ENCODE data around the gene L1CAM. TPM values are rescaled to one million over a fixed set of nuclear protein-coding genes. Genes with fewer than 3 reads are reported as not detected.
A peak's percentile ranks its signal among the peaks of the same experiment; 100 is the strongest.

Gene L1CAM
- total RNA-seq, 2 experiments from 2014 or later: 0.47 to 0.57 TPM

GRCh38 chrX:153854702-153855101, 31.3 kb downstream of the L1CAM start:
- ChIA-PET CTCF (no interaction called here), POLR2A (no interaction called here)
- Mint-ChIP-seq H3K4me3 (no peak overlapping the region), H3K4me1 (peaks cover 6% of the 10 kb centered on the region), H3K27me3 (no peaks in the 10 kb centered on the region), H3K36me3 (ENCODE audit: low read depth) (no peaks in the 10 kb centered on the region), H3K27ac (no peak overlapping the region), H3K9me3 (ENCODE audit: low read depth) (no peaks in the 10 kb centered on the region)
- intact Hi-C loops (cut with DNase I, micrococcal nuclease): no loop called here
- no peak for DNase-seq
- no peak for ATAC-seq

- CTCF ChIA-PET: no interaction called here
- Mint-ChIP-seq H3K36me3 (ENCODE audit: low read depth) (no peaks in the 10 kb centered on the region), H3K9me3 (ENCODE audit: low read depth) (no peaks in the 10 kb centered on the region), H3K27ac (no peak overlapping the region), H3K4me1 (peaks cover 6% of the 10 kb centered on the region), H3K27me3 (no peaks in the 10 kb centered on the region), H3K4me3 (no peak overlapping the region)
- intact Hi-C loops (cut with DNase I, micrococcal nuclease): no loop called here
- POLR2A ChIA-PET: no interaction called here
- ATAC-seq (no peak), DNase-seq (no peak)
Measured at GRCh38 chrX:153853902-153854267, 32.1 kb downstream of the L1CAM start.

GRCh38 chrX:153853180-153853901, 32.6 kb downstream of the L1CAM start:
- Mint-ChIP-seq H3K27me3 (no peaks in the 10 kb centered on the region), H3K4me3 (no peak overlapping the region), H3K4me1 (peaks cover 6% of the 10 kb centered on the region), H3K9me3 (ENCODE audit: low read depth) (no peaks in the 10 kb centered on the region), H3K36me3 (ENCODE audit: low read depth) (no peaks in the 10 kb centered on the region), H3K27ac (no peak overlapping the region)
- intact Hi-C loops (cut with DNase I, micrococcal nuclease): no loop called here
- no peak for DNase-seq
- ChIA-PET CTCF (interaction anchor here (0.6 kb wide), 1 partner anchor 244 kb away, joined by 3 read pairs; no protein-coding TSS in a partner anchor), POLR2A (no interaction called here)
- ATAC-seq: no peak

GRCh38 chrX:153851981-153852380, 34.0 kb downstream of the L1CAM start:
- no peaks in the 10 kb centered on the region for H3K27me3 Mint-ChIP-seq
- H3K9me3 Mint-ChIP-seq (ENCODE audit: low read depth): no peaks in the 10 kb centered on the region
- ChIA-PET CTCF (interaction anchor here (1.0 kb wide), 1 partner anchor 17 kb away, joined by 3 read pairs; no protein-coding TSS in a partner anchor), POLR2A (no interaction called here)
- no peak overlapping the region for H3K4me3 Mint-ChIP-seq
- no peak for ATAC-seq
- intact Hi-C loops (cut with DNase I, micrococcal nuclease): no loop called here
- H3K4me1 Mint-ChIP-seq: no peaks in the 10 kb centered on the region
- no peaks in the 10 kb centered on the region for H3K36me3 Mint-ChIP-seq (ENCODE audit: low read depth)
- H3K27ac Mint-ChIP-seq: no peak overlapping the region
- no peak for DNase-seq

GRCh38 chrX:153848325-153848724, 37.6 kb downstream of the L1CAM start:
- Mint-ChIP-seq H3K27ac (no peak overlapping the region), H3K27me3 (no peaks in the 10 kb centered on the region), H3K9me3 (ENCODE audit: low read depth) (no peaks in the 10 kb centered on the region), H3K36me3 (ENCODE audit: low read depth) (no peaks in the 10 kb centered on the region), H3K4me1 (no peaks in the 10 kb centered on the region), H3K4me3 (no peak overlapping the region)
- DNase-seq (no peak), ATAC-seq (no peak)
- ChIA-PET CTCF (interaction anchor here (0.8 kb wide), 1 partner anchor 67 kb away, joined by 3 read pairs; the partner anchor contains the start of gene SRPK3), POLR2A (no interaction called here)
- intact Hi-C loops (cut with DNase I, micrococcal nuclease): no loop called here

- H3K36me3 Mint-ChIP-seq (ENCODE audit: low read depth): no peaks in the 10 kb centered on the region
- intact Hi-C loops (cut with DNase I, micrococcal nuclease): no loop called here
Measured at GRCh38 chrX:153845842-153846241, 40.1 kb downstream of the L1CAM start.

GRCh38 chrX:153845195-153845594, 40.8 kb downstream of the L1CAM start:
- ATAC-seq: no peak
- Mint-ChIP-seq H3K27me3 (no peaks in the 10 kb centered on the region), H3K27ac (no peak overlapping the region), H3K36me3 (ENCODE audit: low read depth) (no peaks in the 10 kb centered on the region), H3K4me1 (no peaks in the 10 kb centered on the region), H3K9me3 (ENCODE audit: low read depth) (no peaks in the 10 kb centered on the region), H3K4me3 (no peak overlapping the region)
- CTCF ChIA-PET: no interaction called here
- intact Hi-C loops (cut with DNase I, micrococcal nuclease): no loop called here
- POLR2A ChIA-PET: no interaction called here
- no peak for DNase-seq

More at GRCh38 chrX:153845842-153846241, 40.1 kb downstream of the L1CAM start:
- H3K4me1 Mint-ChIP-seq: no peaks in the 10 kb centered on the region
- POLR2A ChIA-PET: no interaction called here
- no peaks in the 10 kb centered on the region for H3K9me3 Mint-ChIP-seq (ENCODE audit: low read depth)
- no peaks in the 10 kb centered on the region for H3K27me3 Mint-ChIP-seq
- no peak overlapping the region for H3K4me3 Mint-ChIP-seq
- no peak for DNase-seq
- no peak for ATAC-seq
- CTCF ChIA-PET: interaction anchor here (0.6 kb wide), 1 partner anchor 199 kb away, joined by 4 read pairs; the partner anchor contains the start of gene DUSP9
- H3K27ac Mint-ChIP-seq: no peak overlapping the region

- CTCF ChIA-PET: no interaction called here
- intact Hi-C loops (cut with DNase I, micrococcal nuclease): no loop called here
- H3K36me3 Mint-ChIP-seq (ENCODE audit: low read depth): no peaks in the 10 kb centered on the region
- no peak overlapping the region for H3K4me3 Mint-ChIP-seq
- no peaks in the 10 kb centered on the region for H3K27me3 Mint-ChIP-seq
- H3K27ac Mint-ChIP-seq: no peak overlapping the region
- POLR2A ChIA-PET: no interaction called here
- H3K9me3 Mint-ChIP-seq (ENCODE audit: low read depth): no peaks in the 10 kb centered on the region
- no peak for DNase-seq
- ATAC-seq: no peak
- no peaks in the 10 kb centered on the region for H3K4me1 Mint-ChIP-seq
Measured at GRCh38 chrX:153844509-153845082, 41.4 kb downstream of the L1CAM start.

- CTCF ChIA-PET: no interaction called here
- intact Hi-C loops (cut with DNase I, micrococcal nuclease): no loop called here
- no peak overlapping the region for H3K4me3 Mint-ChIP-seq
- POLR2A ChIA-PET: no interaction called here
- no peaks in the 10 kb centered on the region for H3K9me3 Mint-ChIP-seq (ENCODE audit: low read depth)
- H3K27ac Mint-ChIP-seq: no peak overlapping the region
- DNase-seq (no peak), ATAC-seq (no peak)
- no peaks in the 10 kb centered on the region for H3K36me3 Mint-ChIP-seq (ENCODE audit: low read depth)
- no peaks in the 10 kb centered on the region for H3K27me3 Mint-ChIP-seq
- H3K4me1 Mint-ChIP-seq: no peaks in the 10 kb centered on the region
Measured at GRCh38 chrX:153836921-153837320, 49.1 kb downstream of the L1CAM start.

- Mint-ChIP-seq H3K36me3 (ENCODE audit: low read depth) (no peaks in the 10 kb centered on the region), H3K27ac (no peak overlapping the region), H3K4me3 (no peak overlapping the region), H3K4me1 (peaks cover under 1% of the 10 kb centered on the region), H3K9me3 (ENCODE audit: low read depth) (no peaks in the 10 kb centered on the region), H3K27me3 (no peaks in the 10 kb centered on the region)
- ATAC-seq (no peak), DNase-seq (no peak)
- intact Hi-C loops (cut with DNase I, micrococcal nuclease): no loop called here
- ChIA-PET POLR2A (no interaction called here), CTCF (interaction anchor here (0.6 kb wide), 2 partner anchors 41 to 111 kb away, joined by 3 to 4 read pairs; no protein-coding TSS in a partner anchor)
Measured at GRCh38 chrX:153832728-153833127, 53.2 kb downstream of the L1CAM start.

GRCh38 chrX:153831429-153832150, 54.4 kb downstream of the L1CAM start:
- Mint-ChIP-seq H3K27ac (no peak overlapping the region), H3K4me3 (peak overlapping the region; percentile 27), H3K9me3 (ENCODE audit: low read depth) (no peaks in the 10 kb centered on the region), H3K4me1 (peaks cover 11% of the 10 kb centered on the region), H3K27me3 (no peaks in the 10 kb centered on the region), H3K36me3 (ENCODE audit: low read depth) (no peaks in the 10 kb centered on the region)
- ChIA-PET CTCF (no interaction called here), POLR2A (no interaction called here)
- intact Hi-C loops (cut with DNase I, micrococcal nuclease): no loop called here
- ATAC-seq (no peak), DNase-seq (no peak)

Measured in activated CD4-positive, alpha-beta T cell treated with anti-CD3 and anti-CD28 coated beads for 36 hours (primary cell).